Thyroid gland (tissue), 4 donors: ENCODE data around the gene ROPN1. TPM values are rescaled to one million over a fixed set of nuclear protein-coding genes. Genes with fewer than 3 reads are reported as not detected.
A peak's percentile ranks its signal among the peaks of the same experiment; 100 is the strongest.
"Not testable (repeated sequence)": the region's sequence is repeated elsewhere in the genome, so short reads cannot be mapped to it uniquely, and the experiment has no call there.

ENCODE experiments used
- DNase-seq, 2 donors: peaks; one replicate each; pipeline ENCODE4 v3.0.0-alpha.2; 2019
- H3K27ac ChIP-seq, 3 donors: fragments of 200-600 bp; sonication (generic); 1 replicate in 2 of 3; 2 replicates in 1 of 3; pipeline ENCODE4 v1.5.1; 2016 to 2019; ENCODE audit warnings: mild to moderate bottlenecking in 1 of 3, moderate library complexity in 1 of 3
- H3K27me3 ChIP-seq: fragments of 200-600 bp; sonication (generic); one replicate; pipeline ENCODE4 v1.5.1; 2019
- H3K36me3 ChIP-seq, 2 donors: fragments of 200-600 bp; sonication (generic); one replicate each; pipeline ENCODE4 v1.5.1; 2016 to 2019
- H3K4me1 ChIP-seq, 2 donors: fragments of 200-600 bp; sonication (generic); one replicate each; pipeline ENCODE4 v1.5.1; 2017 to 2019
- H3K4me3 ChIP-seq, 3 donors: fragments of 200-600 bp; sonication (generic); replicated peaks in 1 of 3; 1 replicate in 2 of 3; 2 replicates in 1 of 3; pipeline ENCODE4 v1.5.1; 2016; ENCODE audit warnings: mild to moderate bottlenecking in 1 of 3
- H3K9me3 ChIP-seq: fragments of 200-600 bp; sonication (generic); one replicate; pipeline ENCODE4 v1.5.1; 2017
- POLR2A ChIP-seq, 2 donors: fragments of 450-650 bp; IDR thresholded peaks; one replicate each; pipeline ENCODE4 v1.6.1; 2017; ENCODE audit warnings: antibody characterized with exemption in 2 of 2, mild to moderate bottlenecking in 2 of 2, moderate library complexity in 1 of 2
- WGBS, 2 donors: methylation state at CpG; one replicate each; pipeline ENCODE4 v1.1.5; 2017; 5-methylcytosine and 5-hydroxymethylcytosine counted together
- intact Hi-C: fragments of 100-400 bp; cut with DNase I; formaldehyde crosslinking; loops from one replicate; pipeline ENCODE4 v1.15.1; 2023
- total RNA-seq, 4 donors: library from RNA; depleted of rRNA; stranded (reverse); fragments of >200 nt; gene quantifications; one replicate each; pipeline ENCODE4 v1.2.3, GENCODE V29; 2016
- TF ChIP-seq, protein P1 (sequence below), 6 experiments: fragments of 200-600 bp in 3 of 6; fragments of 450-650 bp in 3 of 6; sonication (generic) in 3 of 6; IDR thresholded peaks; one replicate each; pipeline ENCODE4 v1.5.1; 2016 to 2019; ENCODE audit warnings: antibody characterized with exemption in 6 of 6, mild to moderate bottlenecking in 2 of 6, inconsistent platforms in 1 of 6, moderate library complexity in 1 of 6

ROPN1 gene
- total RNA-seq, 4 donors from 2014 or later, result 0.54 TPM; not detected in 3

DNA sequence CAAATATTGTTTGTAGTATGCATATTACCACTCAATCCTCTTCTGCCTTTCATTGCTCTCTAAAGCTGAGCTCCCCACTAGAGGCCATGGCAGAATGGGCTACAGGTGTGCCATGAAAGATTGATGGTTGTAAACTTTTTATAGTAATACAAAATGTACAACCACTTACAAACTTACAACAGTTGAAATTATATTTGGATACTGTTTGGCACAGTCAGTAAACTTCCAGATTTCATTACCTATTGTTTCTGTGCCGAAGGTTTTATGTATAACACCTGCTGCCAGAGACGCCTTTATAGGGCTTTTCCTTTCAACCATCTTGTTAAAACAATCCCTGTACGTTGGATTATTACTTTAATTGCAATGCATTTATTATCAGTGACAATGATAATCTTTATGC, 7.0 kb downstream of the ROPN1 start:
- Histone ChIP-seq H3K27me3 (no peaks in the 10 kb centered on the region), H3K27ac (no peak overlapping the region), H3K4me1 (peaks cover 3 to 4% of the 10 kb centered on the region in 2 donors), H3K4me3 (no peak overlapping the region), H3K9me3 (no peaks in the 10 kb centered on the region), H3K36me3 (no peaks in the 10 kb centered on the region)
- no peak for DNase-seq
- intact Hi-C loops, result no loop called here
- TF ChIP-seq, protein P1, sequence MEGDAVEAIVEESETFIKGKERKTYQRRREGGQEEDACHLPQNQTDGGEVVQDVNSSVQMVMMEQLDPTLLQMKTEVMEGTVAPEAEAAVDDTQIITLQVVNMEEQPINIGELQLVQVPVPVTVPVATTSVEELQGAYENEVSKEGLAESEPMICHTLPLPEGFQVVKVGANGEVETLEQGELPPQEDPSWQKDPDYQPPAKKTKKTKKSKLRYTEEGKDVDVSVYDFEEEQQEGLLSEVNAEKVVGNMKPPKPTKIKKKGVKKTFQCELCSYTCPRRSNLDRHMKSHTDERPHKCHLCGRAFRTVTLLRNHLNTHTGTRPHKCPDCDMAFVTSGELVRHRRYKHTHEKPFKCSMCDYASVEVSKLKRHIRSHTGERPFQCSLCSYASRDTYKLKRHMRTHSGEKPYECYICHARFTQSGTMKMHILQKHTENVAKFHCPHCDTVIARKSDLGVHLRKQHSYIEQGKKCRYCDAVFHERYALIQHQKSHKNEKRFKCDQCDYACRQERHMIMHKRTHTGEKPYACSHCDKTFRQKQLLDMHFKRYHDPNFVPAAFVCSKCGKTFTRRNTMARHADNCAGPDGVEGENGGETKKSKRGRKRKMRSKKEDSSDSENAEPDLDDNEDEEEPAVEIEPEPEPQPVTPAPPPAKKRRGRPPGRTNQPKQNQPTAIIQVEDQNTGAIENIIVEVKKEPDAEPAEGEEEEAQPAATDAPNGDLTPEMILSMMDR (IDR thresholded peaks at IDR 0.05), result no peak
- TF ChIP-seq POLR2A (IDR thresholded peaks at IDR 0.05), result no peak
- WGBS, 2 donors, result 92 to 93% methylated on average over 3 of the region's 3 CpGs

- Histone ChIP-seq H3K27me3 (no peaks in the 10 kb centered on the region), H3K36me3 (no peaks in the 10 kb centered on the region), H3K4me1 (peaks cover 4 to 5% of the 10 kb centered on the region in 2 donors), H3K4me3 (no peak overlapping the region), H3K9me3 (no peaks in the 10 kb centered on the region), H3K27ac (no peak overlapping the region)
- 92 to 93% methylated on average over 1 of the region's 1 CpG for WGBS, 2 donors
- intact Hi-C loops, result no loop called here
- TF ChIP-seq, protein P1 (IDR thresholded peaks at IDR 0.05), result no peak
- TF ChIP-seq POLR2A (IDR thresholded peaks at IDR 0.05), result no peak
- no peak for DNase-seq
These were observed 7.6 kb downstream of the ROPN1 start for GRCh38 chr3:123984350-123984749.

DNA sequence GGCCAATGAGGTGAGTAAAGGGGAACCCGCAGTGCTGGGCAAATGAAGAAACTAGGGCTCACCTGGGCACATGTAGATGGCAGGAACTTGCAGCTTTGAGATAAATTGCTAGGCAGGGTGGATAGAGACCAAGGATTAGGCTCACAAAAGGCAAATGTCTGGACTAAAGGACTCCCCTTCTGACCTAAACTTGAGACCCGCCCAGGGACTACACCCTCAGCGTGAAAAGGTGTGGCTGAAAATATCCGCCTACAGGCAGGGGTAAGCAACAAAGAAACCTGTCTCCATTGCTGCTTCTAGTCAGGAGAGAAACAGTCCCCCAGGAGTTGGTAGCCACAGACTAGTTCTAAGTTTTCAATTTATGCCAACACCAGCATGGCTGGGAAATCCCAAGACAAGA, 10.6 kb downstream of the ROPN1 start:
- 76 to 93% methylated on average over 4 of the region's 4 CpGs for WGBS, 2 donors
- DNase-seq, H3K4me3 ChIP-seq, H3K36me3 ChIP-seq, H3K4me1 ChIP-seq, H3K27ac ChIP-seq, H3K27me3 ChIP-seq, intact Hi-C loops, H3K9me3 ChIP-seq: not testable (repeated sequence)

GRCh38 chr3:123980539-123980938, 11.4 kb downstream of the ROPN1 start:
- H3K27ac ChIP-seq, result no peak overlapping the region
- TF ChIP-seq POLR2A (IDR thresholded peaks at IDR 0.05), result no peak
- TF ChIP-seq, protein P1 (IDR thresholded peaks at IDR 0.05), result no peak
- H3K9me3 ChIP-seq, result no peaks in the 10 kb centered on the region
- no peaks in the 10 kb centered on the region for H3K36me3 ChIP-seq
- peaks cover 4 to 9% of the 10 kb centered on the region in 2 donors for H3K4me1 ChIP-seq
- WGBS, 2 donors, result 73 to 80% methylated on average over 4 of the region's 4 CpGs
- no peak for DNase-seq
- H3K4me3 ChIP-seq, result no peak overlapping the region
- intact Hi-C loops, result no loop called here
- H3K27me3 ChIP-seq, result no peaks in the 10 kb centered on the region

DNA sequence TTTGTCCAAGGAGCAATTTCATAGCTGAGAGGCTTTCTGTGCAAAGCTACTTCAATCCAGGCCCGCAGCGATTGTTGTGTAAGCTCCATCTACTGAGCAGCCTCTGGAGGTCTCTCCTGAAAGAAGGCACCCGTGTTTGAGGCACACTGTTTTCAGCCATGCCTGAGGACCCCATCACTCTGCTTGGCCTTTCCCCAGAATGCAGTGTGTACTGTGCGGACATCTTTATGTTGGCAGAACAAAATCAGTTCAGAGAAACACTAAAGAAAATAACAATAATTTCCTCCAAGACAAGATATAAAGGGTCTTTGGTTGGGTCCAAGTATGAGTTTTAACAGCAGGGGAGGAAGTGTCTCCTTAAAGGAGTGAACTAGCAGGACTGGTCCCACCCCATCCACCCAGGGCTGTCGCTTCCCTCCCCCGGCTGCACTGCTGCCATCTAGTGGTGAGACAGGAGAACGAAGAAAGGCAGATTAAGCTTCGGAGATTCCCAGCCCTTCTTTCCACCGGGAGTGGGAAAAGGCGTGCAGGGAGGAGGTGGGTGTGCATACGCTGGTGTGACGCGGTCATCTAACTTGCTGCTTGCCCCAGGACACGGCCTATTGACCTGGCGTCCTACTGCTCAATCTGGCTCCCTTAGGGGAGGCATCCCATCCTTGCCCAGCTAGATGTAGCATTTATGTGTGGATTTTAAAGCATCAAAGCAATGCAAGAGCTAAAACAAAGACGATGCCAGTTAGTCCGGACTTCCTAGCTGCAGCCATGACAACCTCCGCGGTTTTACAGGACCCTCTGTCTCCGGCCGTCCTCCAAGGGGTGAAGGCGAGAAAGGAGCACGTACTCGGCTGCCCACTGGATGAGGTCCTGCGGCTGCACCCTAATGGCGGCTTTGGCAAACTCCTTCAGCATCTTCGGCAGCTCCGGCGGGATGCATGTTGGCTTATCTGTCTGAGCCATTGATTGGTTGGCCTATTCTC, 12.1 kb downstream of the ROPN1 start:
- H3K9me3 ChIP-seq, H3K36me3 ChIP-seq, H3K27me3 ChIP-seq, intact Hi-C loops, H3K4me1 ChIP-seq, H3K4me3 ChIP-seq, H3K27ac ChIP-seq: not testable (repeated sequence)
- peak; percentile 12 to 27 for DNase-seq
- WGBS, 2 donors, result 9 to 11% methylated on average over 21 to 26 of the region's 29 CpGs
- TF ChIP-seq, protein P1 (IDR thresholded peaks at IDR 0.05), result peak; percentile 45 to 81 (median 60)

DNA sequence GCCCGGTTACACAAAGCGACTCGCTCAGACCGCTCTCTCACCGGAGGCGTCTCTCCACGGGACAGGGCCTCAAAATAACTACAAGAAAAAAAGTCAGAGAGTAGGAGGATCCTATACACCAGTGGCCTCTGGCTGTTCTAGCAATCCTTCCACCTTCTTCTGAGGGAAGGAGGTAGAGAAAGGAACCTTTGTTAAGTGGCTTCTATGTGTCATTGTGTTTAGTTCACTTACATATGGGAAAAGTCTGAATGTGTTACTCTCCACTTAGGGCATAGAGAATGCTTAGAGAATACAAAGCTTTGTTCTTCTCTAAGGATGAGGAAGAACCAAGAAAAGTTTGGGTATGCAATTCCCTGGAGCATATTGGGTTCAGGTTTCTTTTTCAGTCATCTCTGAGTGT, 15.0 kb downstream of the ROPN1 start:
- H3K27ac ChIP-seq, result peak overlapping the region in 1 of 3 donors; percentile 21
- intact Hi-C loops, H3K4me1 ChIP-seq, H3K9me3 ChIP-seq, DNase-seq, H3K27me3 ChIP-seq, H3K36me3 ChIP-seq, H3K4me3 ChIP-seq: not testable (repeated sequence)
- 33 to 37% methylated on average over 7 of the region's 7 CpGs for WGBS, 2 donors

DNA sequence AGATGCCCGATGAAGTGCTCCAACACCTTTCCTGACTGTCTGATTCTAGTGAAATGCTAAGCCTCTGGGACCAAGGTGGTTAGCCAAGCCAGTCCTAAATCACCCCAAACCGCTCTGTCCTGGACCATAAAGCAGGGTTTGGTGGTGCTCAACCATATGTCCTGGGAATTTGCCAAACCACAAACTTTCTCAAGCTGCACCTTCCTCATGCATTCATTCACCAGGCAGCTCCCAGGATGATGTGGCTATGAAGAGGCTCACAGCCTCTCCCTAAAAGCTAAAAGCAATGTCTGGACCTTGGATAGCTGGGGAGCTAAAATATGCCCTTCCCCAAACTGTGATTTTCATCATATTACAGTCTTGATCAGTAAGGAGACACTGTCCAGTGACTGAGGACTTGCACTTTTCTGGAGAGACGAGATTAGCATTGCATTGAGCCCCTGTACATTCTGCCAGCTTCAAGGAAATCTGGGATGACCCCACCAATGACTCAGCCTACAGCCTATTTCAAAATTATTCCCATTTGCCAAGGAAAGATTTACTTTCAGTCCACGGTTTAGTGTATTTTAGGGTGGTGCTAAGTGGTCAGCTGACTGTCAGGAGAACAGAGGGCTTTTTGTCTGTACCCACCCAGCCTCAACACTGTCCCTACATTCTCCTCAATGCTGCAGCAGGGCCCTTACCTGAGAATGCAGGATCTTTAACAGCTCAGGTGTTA, 15.6 kb downstream of the ROPN1 start:
- H3K27ac ChIP-seq, H3K36me3 ChIP-seq, H3K9me3 ChIP-seq, H3K4me3 ChIP-seq, H3K4me1 ChIP-seq, H3K27me3 ChIP-seq, intact Hi-C loops: not testable (repeated sequence)
- 66 to 80% methylated on average over 3 to 4 of the region's 4 CpGs for WGBS, 2 donors
- peak; percentile 17 to 29 for DNase-seq

DNA sequence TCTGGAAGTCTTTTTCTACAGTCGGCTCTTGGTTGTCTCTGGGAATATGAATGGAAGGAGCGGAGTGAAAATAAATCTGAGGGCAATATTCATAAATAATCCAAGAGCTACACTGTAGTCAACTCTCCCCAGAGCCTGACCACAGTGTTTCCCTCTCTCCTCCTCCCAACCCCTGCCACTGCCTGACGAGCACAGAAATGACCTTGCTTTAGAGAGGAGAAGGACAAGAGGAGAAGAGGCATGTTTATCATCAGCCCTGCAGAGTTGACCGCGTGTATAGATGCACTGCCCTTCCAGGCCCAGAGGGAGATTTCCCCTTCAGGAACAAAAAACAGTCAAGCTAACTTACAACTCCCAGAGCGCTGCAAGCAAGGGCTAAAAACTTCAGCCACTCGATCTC, 16.9 kb downstream of the ROPN1 start:
- H3K4me1 ChIP-seq, H3K27me3 ChIP-seq, H3K4me3 ChIP-seq, intact Hi-C loops, H3K36me3 ChIP-seq, H3K27ac ChIP-seq, H3K9me3 ChIP-seq, DNase-seq: not testable (repeated sequence)
- WGBS, 2 donors, result 69 to 77% methylated on average over 3 to 5 of the region's 7 CpGs
